CD4-positive, alpha-beta T cell treated with Interleukin-15 for 4 hours (primary cell): Measurements from ENCODE around the gene ARHGAP6.
"Not testable (repeated sequence)": the region's sequence is repeated elsewhere in the genome, so short reads cannot be mapped to it uniquely, and the experiment has no call there.

Source experiments
- DNase-seq: peaks from one replicate; pipeline ENCODE4 v3.0.0-alpha.2; 2020; ENCODE audit warnings: low spot score

ARHGAP6 gene

DNA sequence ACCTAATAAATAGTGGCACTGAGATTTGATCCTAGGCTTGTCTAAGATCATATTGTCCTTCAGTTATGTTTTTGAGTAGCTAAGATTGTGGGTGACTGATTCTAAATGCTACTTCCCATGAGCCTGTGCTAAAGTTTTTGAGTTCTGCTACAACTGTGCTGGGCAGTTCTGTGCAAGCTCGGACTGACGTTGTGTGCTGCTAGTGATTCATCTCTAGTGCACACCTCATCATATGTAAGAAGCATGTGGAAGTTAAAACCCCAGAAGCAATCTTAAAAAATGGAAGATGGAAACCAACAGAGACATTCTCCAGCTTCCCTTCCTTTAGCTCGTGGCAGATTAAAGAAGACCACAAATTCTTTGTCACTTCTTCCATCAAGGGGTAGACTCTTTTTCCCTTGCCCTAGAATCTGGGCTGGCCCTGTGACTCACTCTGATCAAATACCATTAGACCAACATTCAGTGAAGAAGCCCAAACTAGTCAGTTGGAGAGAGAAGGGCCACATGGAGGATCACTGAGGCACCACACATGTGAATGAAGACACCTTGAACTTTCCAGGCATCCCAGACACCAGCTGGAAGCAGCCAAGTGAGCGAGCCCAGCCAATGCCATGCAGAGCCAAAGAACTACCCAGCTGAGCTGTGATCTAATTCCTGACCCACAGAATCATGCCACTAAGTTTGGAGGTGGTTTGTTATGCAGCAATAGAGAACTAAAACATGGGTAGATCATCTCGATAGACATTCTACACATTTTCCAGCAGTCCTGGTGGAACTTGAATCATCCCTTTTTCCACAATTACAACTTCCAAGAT, 16.8 kb downstream of the ARHGAP6 start:
- no peak for DNase-seq

DNA sequence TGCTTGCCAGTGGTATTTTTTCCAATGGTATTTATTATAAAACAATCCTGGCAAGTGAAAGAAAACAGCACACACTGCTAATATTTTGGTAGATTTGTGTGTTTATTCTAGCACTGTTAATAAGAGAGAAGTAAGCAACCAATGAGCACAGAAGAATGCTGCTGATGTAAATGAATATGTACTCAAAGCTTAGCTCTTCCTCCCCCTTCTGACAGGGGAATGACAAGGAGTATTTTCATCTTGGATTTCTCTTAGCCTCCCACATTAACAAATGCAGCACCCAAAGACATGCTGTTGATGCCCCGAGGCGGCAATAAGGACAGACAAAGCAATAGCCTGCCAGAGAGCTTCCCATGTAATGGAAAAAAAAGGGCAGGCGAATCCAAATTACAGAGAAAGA, 18.6 kb downstream of the ARHGAP6 start:
- no peak for DNase-seq

DNA sequence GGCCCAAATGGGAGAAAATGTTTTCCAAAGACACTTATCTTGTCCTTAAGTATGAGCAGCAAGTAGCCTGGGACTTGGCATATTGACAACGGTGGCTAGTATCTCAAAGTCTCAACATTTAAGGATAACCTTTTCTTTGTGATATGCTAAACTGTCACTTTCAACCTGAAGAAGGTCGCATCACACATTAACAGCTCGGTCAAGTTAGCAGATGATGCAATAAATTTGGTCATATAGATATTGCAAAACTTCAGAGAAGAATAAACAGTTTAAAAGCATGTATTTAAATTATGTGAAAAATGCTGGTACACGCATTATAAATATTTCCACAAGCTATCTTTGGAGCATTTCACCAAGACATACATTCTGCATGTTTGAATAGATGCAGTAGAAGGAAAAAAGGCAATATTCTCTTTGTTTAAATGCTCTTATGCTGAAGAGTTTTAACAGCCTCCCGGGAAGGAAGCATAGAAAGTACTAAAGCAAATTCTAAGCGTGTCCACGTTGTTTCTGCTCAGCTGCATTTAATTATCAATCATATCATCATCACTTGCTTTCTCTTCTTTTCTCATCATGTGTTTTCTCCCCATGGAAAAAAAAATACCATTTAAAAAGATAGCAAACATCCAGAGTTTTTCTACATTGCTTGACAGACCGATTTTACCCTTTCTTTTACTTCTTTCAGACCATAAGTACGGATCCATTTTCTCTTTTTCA, 24.2 kb downstream of the ARHGAP6 start:
- DNase-seq: no peak

DNA sequence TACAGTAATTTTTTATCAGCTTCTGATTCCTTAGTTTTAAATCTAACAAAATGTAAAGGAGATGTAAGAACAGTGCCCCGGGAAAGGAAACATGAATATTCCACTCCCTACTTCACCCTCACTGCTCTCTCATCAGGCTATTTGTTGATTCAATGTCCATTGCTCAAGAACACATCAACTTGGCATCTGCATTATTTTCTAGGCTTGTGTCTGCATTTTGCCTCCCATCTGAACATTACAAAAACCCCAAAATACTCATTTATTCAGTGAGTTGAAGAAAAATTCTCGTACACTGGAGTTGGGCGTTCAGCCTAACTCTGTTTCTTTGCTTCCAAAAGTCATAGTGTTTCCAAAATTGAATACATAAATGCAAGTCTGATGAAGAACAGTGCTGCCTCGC, 25.6 kb downstream of the ARHGAP6 start:
- no peak for DNase-seq

DNA sequence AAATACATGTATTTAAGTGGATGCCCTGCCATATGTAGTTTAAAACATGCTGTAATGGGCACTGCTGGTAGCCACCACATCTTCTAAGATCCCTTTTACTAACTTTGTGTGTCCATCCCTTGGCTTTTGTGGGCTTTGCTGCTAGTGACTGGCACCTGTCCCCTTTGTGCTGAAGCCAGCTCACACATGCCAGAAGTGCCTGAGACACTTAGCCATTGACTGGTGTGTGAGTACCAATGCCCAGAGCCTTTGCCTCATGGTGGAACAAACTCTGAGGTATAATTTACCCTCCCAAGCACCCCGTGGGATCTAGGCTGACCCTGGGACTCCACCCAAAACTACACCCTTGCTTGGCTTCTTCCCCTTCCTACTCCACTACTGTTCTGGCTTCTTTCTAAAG, 33.0 kb downstream of the ARHGAP6 start:
- no peak for DNase-seq

DNA sequence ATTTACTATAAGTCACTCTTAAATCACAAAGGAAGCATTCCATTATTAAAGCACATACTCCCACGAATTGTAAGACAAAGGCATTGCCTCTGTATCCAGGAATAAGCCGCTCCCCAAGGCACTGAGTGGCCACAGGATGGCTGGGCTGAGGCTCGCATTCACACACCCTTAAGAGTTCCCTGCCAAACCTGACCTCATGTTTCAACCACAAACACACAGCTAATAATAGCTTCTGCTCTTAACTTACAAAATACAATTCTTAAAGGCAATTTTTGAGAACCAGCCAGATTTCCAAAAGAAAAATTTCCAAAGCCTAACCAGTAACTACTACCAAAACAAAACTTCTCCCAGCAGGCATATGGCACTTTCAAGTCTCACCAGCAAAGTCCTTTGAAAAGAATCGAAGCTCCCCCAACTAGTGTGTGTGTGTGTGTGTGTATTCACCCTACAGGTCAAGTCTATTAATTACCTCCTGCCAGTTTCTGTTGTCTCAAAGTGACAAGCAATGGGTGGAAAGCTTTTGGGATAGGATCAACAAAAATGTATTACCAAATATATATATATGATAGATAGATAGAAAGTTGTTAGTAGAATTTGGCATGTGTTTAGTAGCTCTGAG, 36.0 kb downstream of the ARHGAP6 start:
- DNase-seq: no peak

DNA sequence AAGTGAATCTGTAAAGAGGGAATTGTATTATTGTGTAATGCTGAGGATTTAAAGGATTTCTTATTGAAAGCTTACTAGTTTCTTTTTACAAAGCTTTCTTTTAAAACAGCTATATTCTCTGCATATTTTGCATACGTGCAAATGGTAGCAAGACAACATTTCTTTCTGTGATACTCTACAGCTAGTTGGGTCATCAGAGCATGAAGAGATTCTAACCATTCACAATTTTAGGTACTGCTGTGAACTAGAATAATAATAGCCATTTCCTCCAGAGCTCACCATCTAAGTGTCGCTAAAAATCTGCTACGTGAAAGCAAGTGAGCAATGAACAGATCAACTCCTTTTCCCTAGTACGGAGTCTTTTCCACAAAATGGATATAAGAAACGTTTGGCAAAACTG, 37.3 kb downstream of the ARHGAP6 start:
- no peak for DNase-seq

DNA sequence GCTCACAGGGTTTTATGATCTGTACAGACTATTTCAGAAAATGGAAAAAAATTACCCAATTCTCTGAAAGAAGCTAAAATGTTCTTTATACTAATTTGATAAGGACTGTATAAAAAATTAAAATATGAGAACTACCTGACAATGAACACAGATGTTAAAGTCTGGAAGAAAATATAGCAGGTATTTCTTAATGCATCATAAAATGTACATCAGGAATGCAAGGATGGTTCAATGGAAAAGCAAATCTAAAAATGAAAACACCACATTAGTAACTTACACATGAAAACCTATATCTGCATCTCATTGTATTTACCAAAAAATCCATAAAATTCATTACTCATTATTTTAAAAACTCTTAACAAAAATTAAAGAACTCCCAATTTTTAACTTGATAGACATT, 39.4 kb downstream of the ARHGAP6 start:
- no peak for DNase-seq

DNA sequence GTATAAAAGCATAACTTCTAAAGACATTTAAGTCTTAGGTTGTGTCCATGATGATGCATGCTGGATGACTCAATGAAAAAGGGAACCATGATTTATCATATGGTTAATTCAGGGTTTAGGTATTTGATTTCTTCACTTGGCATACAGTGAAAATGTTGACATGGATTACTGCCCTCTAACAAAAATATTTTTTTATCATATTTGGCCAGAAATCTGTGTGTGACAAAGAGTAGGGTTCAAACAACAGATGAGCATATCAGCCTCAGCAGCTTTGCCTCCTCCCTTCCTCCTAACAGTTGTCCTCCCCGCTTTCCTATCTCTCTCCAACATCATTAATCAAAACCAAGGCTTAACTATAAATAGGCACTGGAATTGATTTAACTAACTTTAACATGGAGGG, 46.3 kb downstream of the ARHGAP6 start:
- no peak for DNase-seq

DNA sequence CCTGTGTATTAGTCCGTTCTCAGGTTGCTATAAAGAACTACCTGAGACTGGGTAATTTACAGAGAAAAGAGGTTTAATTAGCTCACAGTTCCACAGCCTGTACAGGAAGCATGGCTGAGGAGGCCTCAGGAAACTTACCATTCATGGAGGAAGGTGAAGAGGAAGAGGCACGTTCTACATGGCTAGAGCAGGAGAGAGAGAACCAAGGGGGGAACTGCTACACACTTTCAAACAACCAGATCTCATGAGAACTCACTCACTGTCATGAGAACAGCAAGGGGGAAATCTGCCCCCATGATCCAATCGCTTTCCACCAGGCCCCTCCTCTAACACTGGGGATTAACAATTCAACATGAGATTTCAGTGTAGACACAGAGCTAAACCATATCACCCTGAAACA, 51.5 kb downstream of the ARHGAP6 start:
- DNase-seq: not testable (repeated sequence)

DNA sequence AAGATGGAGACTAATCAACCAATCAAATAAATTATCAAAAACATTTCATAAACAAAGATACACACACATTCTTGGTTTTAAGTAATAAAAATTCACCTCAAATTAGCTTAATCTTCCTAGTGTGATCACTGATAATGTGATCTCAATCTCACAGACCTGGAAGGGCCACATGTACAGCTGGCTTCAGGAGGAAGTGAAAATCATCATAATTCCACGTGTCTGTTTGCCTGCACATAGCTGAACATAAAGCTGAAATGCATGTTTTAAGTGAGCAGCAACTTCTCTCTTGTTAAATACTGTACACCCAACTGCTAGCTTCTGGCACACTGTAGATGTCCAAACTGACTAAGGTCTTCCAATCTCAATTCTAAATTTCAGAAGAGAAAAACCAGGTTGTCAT, 53.8 kb downstream of the ARHGAP6 start:
- DNase-seq: no peak

DNA sequence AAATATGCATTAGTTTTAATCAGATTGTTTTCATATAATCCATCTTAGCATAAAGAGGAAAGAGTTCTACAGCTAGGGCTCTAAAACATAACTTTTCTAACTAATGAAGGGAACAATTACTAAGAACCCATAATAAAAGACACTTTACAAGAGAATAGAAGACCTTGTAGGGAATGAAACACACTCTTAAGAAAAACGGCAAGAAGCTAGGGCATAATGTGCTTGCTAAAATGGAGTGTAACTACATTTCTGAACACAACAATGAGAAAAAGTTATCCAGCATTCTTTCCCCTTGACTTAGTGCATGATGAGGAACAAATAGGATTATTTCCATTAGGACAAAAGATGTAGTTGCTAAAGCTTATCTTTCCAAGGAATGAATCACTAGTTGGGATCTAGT, 54.6 kb downstream of the ARHGAP6 start:
- no peak for DNase-seq

DNA sequence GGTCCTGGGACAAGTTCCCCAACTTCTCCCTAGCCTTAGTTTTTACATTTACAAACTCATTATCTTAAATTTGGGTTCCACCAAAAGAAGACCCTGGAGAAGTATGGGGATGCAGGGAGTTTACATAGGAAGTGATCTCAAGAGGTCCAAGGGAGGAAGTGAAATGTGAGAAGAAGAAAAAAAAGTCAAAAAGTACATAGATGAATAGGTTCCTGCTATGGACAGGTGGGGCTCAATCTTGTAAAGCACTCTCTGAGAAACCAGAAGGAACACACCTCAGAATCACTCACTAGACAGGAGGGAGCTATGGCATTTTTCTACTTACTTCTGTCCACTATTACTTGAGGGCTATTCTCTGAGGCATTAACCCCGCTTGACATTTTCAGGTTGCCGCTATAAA, 56.6 kb downstream of the ARHGAP6 start:
- no peak for DNase-seq

DNA sequence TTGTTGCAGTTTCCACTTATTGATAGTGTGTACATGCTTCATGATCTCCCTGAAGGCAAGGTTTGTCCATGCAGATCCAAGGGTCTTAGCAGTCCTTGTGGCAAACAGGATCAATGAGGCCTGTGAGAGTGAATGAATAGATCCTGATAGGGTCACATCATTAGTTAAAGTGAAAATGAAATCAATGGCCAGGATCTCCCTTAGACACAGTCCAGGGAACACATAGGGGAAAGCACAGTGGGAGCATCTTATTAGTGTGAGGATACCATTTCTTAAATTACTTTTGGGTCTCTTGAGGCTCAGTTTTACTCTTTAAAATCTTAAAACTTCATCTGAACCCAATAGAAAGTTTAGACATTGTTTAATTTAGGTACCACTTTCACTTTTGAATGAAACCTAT, 59.3 kb downstream of the ARHGAP6 start:
- DNase-seq: no peak

DNA sequence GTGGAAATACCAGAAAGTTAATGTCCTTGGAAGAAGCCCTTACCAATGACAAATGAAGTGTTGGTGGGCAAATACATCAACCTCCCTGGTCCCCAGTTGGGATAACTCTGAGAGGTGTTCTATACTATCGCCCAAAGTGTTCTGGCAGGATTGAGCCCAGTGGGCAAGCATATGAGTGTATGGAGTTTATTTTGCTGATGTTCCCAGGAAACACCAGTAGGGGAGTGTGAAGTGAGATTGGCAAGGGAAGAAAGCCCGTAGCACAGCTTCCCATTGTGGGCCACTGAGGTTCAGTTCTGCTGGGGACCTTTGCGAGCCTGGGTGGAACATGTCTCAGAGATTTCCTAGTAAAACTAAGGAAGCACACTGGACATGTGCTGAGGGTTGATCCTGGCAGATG, 65.1 kb downstream of the ARHGAP6 start:
- no peak for DNase-seq

DNA sequence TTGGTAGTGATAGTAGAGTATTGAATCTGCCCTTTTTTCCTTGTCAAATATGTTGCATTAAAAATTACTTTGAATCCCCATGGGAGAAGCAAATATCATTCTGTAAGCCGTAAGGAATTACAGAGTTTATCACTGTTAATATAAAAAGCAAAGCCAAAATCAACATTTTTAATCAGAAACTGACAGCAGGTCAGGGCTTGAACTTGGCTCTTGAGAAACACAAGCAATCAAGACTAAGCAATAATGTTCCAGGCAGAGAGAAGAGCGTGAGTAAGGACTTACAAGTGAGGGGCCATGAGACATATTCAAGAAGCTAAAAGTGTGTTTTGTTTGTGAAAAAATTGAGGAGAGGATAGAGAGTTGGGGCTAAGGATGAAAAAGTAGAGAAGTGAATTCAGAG, 68.2 kb downstream of the ARHGAP6 start:
- DNase-seq: no peak

DNA sequence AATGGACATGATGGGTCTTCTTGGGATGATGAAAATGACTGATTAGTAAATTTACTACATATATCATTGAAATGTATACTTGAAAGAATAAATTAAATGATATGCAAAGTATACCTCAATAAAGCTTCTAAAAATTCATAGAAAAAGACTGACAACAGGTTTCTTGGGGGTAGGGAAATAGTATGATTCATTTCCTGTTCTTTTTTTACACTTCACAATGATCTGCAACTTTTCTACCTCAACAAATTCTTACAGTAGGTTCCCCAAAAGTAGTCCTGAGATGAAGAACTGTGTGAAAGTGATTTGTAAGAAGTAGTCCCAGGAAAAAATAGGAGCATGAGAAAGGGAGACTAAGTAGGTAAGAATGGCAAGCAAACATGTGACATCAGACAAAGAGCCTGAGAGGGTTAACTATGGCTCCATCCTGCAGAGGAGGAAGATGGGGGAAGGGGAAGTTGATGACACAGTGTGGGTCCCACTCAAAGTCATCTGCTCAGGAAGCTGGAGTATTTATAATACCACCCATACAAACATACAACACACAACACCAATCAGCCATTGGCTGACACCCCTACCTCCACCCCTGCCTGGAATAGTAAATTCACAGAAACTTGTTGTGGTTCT, 73.9 kb downstream of the ARHGAP6 start:
- DNase-seq: no peak

DNA sequence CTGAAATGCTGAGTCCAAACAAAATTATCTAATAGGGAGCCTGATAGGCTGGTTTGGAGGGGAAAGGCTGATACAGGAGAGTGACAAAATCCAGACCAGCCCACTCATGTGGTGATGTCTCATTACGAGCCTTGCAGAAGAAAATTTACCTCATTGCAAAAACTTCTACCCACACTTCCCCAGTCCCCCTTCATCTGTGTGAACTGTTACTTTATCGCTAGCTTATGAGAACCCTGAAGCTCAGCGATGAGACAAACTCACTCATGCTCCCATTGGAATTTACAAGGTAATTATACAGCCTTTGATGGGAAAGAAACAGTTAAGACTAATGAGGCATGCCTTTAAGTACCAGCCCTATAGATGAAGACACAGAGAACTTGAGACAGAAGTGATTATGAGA, 76.1 kb downstream of the ARHGAP6 start:
- DNase-seq: no peak

DNA sequence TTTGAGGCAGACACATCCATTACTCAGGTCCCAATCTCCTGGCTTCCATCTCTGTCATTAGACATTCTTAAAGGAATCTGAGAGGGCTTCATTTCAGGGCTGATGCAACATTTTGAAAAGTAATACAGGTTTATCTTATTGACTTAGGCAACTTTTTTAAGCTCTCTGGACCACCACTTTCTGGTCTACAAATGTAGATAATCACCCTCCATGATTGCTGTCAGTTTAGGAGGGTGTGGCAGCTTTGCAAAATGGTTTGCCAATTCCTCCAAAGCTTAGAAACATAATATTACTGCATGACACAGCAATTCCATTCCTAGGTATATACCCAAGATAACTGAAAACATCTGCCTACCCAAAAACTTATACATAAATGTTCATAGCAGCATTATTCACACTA, 77.6 kb downstream of the ARHGAP6 start:
- DNase-seq: no peak

DNA sequence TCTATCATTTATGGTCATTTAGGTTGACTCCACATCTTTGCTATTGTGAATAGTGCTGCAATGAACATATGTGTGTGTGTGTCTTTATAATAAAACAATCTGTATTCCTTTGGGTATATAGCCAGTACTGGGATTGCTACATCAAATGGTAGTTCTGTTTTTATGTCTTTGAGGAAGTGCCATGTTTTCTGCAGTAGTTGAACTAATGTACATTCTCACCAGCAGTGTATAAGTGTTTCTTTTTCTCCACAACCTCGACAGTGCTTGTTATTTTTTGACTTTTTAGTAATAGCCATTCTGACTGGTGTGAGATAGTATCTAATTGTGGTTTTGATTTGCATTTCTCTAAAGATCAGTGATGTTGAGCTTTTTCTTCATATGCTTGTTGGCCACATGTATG, 80.5 kb downstream of the ARHGAP6 start:
- no peak for DNase-seq

DNA sequence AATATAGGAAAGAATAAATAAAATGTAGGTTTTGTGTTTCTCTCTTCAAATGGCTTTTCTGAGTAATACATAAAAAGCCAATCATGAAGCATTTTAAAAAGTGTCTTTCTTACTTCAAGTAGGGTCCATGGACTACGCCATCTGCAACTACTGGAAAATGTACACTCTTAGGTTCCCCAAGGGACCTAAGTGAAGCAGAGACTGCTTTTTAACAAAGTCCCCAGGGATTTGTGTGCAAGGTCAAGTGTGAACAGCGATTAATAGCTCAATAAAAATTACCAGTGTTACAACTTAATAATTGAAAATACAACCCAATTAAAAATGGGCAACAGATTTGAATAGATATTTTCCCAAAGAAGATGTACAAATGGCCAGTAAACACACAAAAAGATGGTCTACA, 84.9 kb downstream of the ARHGAP6 start:
- no peak for DNase-seq

DNA sequence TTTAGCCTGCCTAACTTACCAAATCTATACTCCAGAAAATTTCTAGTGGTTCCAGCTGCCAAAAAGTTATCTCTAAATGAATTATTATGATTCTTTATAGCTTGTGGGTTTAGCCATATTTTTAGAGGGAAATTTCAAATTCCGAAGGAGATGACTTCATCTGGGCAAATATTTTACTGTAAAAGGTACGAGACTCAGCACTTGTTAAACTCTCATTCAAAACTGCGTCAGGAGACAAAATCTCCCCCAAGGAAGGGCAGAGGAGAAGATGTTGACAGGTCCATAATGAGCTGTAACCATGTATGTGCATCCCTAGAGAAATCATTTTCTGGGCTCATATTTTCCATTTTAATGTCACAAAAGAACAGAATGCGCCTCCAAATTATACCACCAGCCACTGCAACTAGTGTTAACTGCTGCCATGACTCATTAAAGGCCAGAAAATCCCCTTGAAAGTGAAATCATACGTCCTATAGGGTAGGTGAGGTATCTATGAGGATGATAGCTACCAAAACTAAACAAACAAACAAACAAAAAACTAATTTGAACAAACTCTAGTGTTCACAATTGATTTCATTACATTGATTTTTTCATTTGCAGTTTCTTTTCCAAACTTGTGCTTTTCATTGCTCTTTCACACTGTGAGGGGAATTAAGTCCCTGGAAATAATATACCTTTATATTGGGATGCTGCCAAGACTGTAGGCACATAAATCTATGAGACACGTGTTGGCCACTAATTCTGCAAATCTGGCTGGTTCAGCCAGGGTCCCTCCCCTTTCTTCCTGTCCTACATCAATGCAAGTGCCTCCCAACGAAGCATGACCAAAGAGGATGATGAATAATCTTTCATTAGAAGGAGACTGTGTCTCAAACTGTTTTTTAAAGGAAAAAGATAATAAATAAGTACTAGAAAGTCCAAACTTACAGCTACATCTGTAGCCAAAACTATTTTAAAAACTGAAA, 85.8 kb downstream of the ARHGAP6 start:
- no peak for DNase-seq
